Measurements from ENCODE around the gene AHCYL1. TPM values are rescaled to one million over a fixed set of nuclear protein-coding genes. Genes with fewer than 3 reads are reported as not detected.
A peak's percentile ranks its signal among the peaks of the same experiment; 100 is the strongest.

The AHCYL1 gene
- total RNA-seq: 31.6 and 75.1 TPM in 2 replicates

DNA sequence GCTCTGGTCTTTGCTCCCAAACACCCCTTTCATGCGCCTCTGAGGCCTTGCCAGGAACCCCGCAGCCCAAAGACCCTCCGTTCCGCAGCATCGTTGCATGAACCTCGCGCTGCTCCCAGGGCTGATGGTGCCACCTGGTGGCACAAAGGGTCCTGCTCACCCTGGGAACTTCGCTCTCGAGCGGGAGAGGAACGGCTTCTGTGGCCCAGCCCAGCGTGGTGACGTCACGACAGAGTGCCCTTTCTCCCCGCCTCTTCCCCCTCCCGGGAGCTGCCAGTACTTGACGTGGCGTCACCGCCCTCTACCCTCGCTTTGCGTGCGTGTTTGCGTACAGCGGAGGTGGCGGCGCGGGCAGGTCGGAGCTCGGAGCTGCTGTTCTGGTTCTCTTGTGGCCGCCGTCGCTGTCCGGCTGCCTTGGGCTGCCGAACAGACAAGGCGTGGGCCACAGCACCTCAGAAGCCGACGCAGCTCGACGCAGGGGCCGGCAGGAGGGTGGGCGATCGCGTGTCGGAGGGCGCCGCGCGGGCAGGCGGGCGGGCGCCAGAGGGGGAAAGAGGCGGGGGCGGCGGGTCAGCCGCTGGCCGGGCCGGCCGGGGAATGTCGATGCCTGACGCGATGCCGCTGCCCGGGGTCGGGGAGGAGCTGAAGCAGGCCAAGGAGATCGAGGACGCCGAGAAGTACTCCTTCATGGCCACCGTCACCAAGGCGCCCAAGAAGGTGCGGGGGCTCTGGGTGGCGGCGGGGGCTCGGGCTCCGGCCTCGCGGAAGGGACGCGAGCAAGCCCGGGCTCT lies at the start of gene AHCYL1:
TSS of gene AHCYL1 (plus strand) at position 310 of the 791 bp plus-strand sequence. CDS start at position 598, 288 bp downstream.
- Histone ChIP-seq H3K4me3 (ENCODE audit: low read depth, low read length) (peak within 1 kb of the TSS; percentile 75), H3K36me3 (ENCODE audit: control insufficient read depth, insufficient read depth, low read length) (no peaks in the 10 kb centered on the region), H3K27me3 (ENCODE audit: control insufficient read depth, insufficient read depth, low read length) (no peaks in the 10 kb centered on the region)
- DNase-seq (ENCODE audit: low read depth) (peak; percentile 95), FAIRE-seq (peak; percentile 43)
- peak; percentile 99 for TF ChIP-seq CTCF (IDR thresholded peaks at IDR 0.05; ENCODE audit: insufficient read depth, low read length, severe bottlenecking)

GRCh38 chr1:109935451-109935900 lies 49.1 kb upstream of the AHCYL1 start:
- FAIRE-seq: no peak
- Histone ChIP-seq H3K27me3 (ENCODE audit: control insufficient read depth, insufficient read depth, low read length) (no peaks in the 10 kb centered on the region), H3K4me3 (ENCODE audit: low read depth, low read length) (no peak overlapping the region), H3K36me3 (ENCODE audit: control insufficient read depth, insufficient read depth, low read length) (no peaks in the 10 kb centered on the region)
- DNase-seq (ENCODE audit: low read depth): no peak
- TF ChIP-seq CTCF (IDR thresholded peaks at IDR 0.05; ENCODE audit: insufficient read depth, low read length, severe bottlenecking): no peak

- FAIRE-seq: no peak
- TF ChIP-seq CTCF (IDR thresholded peaks at IDR 0.05; ENCODE audit: insufficient read depth, low read length, severe bottlenecking): no peak
- no peak for DNase-seq (ENCODE audit: low read depth)
- no peaks in the 10 kb centered on the region for H3K27me3 ChIP-seq (ENCODE audit: control insufficient read depth, insufficient read depth, low read length)
- H3K4me3 ChIP-seq (ENCODE audit: low read depth, low read length): no peak overlapping the region
- H3K36me3 ChIP-seq (ENCODE audit: control insufficient read depth, insufficient read depth, low read length): no peaks in the 10 kb centered on the region
These were observed 46.8 kb upstream of the AHCYL1 start for GRCh38 chr1:109937738-109938137.

- H3K36me3 ChIP-seq (ENCODE audit: control insufficient read depth, insufficient read depth, low read length): no peaks in the 10 kb centered on the region
- DNase-seq (ENCODE audit: low read depth) (no peak), FAIRE-seq (no peak)
- H3K27me3 ChIP-seq (ENCODE audit: control insufficient read depth, insufficient read depth, low read length): no peaks in the 10 kb centered on the region
- no peak overlapping the region for H3K4me3 ChIP-seq (ENCODE audit: low read depth, low read length)
- no peak for TF ChIP-seq CTCF (IDR thresholded peaks at IDR 0.05; ENCODE audit: insufficient read depth, low read length, severe bottlenecking)
These were observed 46.0 kb upstream of the AHCYL1 start for GRCh38 chr1:109938556-109938955.

GRCh38 chr1:109942434-109942833 lies 42.1 kb upstream of the AHCYL1 start:
- no peak for FAIRE-seq
- no peak for DNase-seq (ENCODE audit: low read depth)
- Histone ChIP-seq H3K27me3 (ENCODE audit: control insufficient read depth, insufficient read depth, low read length) (no peaks in the 10 kb centered on the region), H3K36me3 (ENCODE audit: control insufficient read depth, insufficient read depth, low read length) (no peaks in the 10 kb centered on the region), H3K4me3 (ENCODE audit: low read depth, low read length) (no peak overlapping the region)
- no peak for TF ChIP-seq CTCF (IDR thresholded peaks at IDR 0.05; ENCODE audit: insufficient read depth, low read length, severe bottlenecking)

All from bronchial epithelial cell (primary cell).